Adrenal gland (tissue), 5 donors: ENCODE data around the gene GABRB3.

ENCODE experiments used
- POLR2A ChIP-seq, 2 donors: fragments of 450-650 bp; IDR thresholded peaks; one replicate each; pipeline ENCODE4 v1.6.1; 2017; ENCODE audit warnings: antibody characterized with exemption in 2 of 2, mild to moderate bottlenecking in 2 of 2, moderate library complexity in 1 of 2
- TF ChIP-seq, protein P1 (sequence below), 6 experiments: fragments of 450-650 bp in 4 of 6; fragments of 200-600 bp in 2 of 6; sonication (generic) in 1 of 6; IDR thresholded peaks; 1 replicate in 5 of 6; 2 replicates in 1 of 6; pipeline versions ENCODE4 v1.5.1 to v1.8.0; 2016 to 2021; ENCODE audit warnings: antibody characterized with exemption in 6 of 6, mild to moderate bottlenecking in 2 of 6, moderate library complexity in 1 of 6
- donor health status: DM: no; HTN: no; CAD: no.

- TF ChIP-seq, protein P1, sequence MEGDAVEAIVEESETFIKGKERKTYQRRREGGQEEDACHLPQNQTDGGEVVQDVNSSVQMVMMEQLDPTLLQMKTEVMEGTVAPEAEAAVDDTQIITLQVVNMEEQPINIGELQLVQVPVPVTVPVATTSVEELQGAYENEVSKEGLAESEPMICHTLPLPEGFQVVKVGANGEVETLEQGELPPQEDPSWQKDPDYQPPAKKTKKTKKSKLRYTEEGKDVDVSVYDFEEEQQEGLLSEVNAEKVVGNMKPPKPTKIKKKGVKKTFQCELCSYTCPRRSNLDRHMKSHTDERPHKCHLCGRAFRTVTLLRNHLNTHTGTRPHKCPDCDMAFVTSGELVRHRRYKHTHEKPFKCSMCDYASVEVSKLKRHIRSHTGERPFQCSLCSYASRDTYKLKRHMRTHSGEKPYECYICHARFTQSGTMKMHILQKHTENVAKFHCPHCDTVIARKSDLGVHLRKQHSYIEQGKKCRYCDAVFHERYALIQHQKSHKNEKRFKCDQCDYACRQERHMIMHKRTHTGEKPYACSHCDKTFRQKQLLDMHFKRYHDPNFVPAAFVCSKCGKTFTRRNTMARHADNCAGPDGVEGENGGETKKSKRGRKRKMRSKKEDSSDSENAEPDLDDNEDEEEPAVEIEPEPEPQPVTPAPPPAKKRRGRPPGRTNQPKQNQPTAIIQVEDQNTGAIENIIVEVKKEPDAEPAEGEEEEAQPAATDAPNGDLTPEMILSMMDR (IDR thresholded peaks at IDR 0.05), result no peak
- TF ChIP-seq POLR2A (IDR thresholded peaks at IDR 0.05), result no peak
Measured at GRCh38 chr15:26806574-26806973, 33.7 kb upstream of the GABRB3 start.
